ENCODE measurements around the gene ADAMTS9. TPM values are rescaled to one million over a fixed set of nuclear protein-coding genes. Genes with fewer than 3 reads are reported as not detected.

The ADAMTS9 gene
- total and polyA plus RNA-seq, 9 of the 15 experiments (the other 6 are each of a cell fraction or from before 2014, with no cell fraction given) = 0.05 to 0.32 (median 0.13) TPM; not detected in 2

DNA sequence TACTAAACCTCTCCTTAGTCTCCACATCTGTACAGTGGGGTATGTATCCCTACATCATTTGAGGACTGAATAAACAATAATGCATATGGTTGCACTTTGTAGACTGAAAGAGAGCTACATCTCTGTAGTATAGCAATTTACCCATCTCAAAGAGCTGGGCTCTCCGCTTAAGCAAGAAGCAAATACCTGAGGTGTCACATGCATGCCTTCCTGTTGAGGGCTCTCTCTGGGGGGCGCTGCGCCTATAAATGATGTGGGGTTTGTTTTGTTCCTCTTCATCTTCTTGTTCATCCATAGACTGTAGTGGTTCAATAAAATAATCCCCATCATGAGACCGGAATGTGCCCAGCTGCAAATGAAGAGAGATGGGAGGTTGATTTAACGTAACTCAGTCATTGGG is 6.8 kb downstream of the ADAMTS9 start:
- no peaks in the 10 kb centered on the region for H3K9me3 ChIP-seq (replicated peaks; ENCODE audit: control insufficient read depth, insufficient read depth, low read depth, low read length)
- H3K27me3 ChIP-seq (ENCODE audit: control insufficient read depth in 2 of 2, insufficient read depth in 2 of 2, low read length in 2 of 2) = peaks cover 0 to 7% of the 10 kb centered on the region in 2 experiments; a peak in 1 of 5 replicates
- ATAC-seq (no peak), DNase-seq (ENCODE audit: extremely low read depth in 1 of 4, low spot score in 3 of 4) (no peak), FAIRE-seq (no peak)
- no peaks in the 10 kb centered on the region for H3K79me2 ChIP-seq (ENCODE audit: control insufficient read depth, insufficient read depth, low read length)
- no peak for TF ChIP-seq DMBX1 (CRISPR knock-in tag; IDR thresholded peaks at IDR 0.05; ENCODE audit: borderline replicate concordance)
- TF ChIP-seq CEBPG (CRISPR knock-in tag; IDR thresholded peaks at IDR 0.05) = no peak
- no peak for TF ChIP-seq CEBPG (tag; conservative IDR thresholded peaks at IDR 0.05 in 1 of 2, IDR thresholded peaks at IDR 0.05 in 1 of 2)
- TF ChIP-seq, protein P1, sequence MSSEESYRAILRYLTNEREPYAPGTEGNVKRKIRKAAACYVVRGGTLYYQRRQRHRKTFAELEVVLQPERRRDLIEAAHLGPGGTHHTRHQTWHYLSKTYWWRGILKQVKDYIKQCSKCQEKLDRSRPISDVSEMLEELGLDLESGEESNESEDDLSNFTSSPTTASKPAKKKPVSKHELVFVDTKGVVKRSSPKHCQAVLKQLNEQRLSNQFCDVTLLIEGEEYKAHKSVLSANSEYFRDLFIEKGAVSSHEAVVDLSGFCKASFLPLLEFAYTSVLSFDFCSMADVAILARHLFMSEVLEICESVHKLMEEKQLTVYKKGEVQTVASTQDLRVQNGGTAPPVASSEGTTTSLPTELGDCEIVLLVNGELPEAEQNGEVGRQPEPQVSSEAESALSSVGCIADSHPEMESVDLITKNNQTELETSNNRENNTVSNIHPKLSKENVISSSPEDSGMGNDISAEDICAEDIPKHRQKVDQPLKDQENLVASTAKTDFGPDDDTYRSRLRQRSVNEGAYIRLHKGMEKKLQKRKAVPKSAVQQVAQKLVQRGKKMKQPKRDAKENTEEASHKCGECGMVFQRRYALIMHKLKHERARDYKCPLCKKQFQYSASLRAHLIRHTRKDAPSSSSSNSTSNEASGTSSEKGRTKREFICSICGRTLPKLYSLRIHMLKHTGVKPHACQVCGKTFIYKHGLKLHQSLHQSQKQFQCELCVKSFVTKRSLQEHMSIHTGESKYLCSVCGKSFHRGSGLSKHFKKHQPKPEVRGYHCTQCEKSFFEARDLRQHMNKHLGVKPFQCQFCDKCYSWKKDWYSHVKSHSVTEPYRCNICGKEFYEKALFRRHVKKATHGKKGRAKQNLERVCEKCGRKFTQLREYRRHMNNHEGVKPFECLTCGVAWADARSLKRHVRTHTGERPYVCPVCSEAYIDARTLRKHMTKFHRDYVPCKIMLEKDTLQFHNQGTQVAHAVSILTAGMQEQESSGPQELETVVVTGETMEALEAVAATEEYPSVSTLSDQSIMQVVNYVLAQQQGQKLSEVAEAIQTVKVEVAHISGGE (CRISPR knock-in tag; IDR thresholded peaks at IDR 0.05) = peak in 1 of 3 experiments; percentile 15; a peak in 1 of 6 replicates
- H3K27ac ChIP-seq (ENCODE audit: extremely low read depth, low read depth, low read length) = no peak overlapping the region
- 5% methylated on average over 5 of the region's 5 CpGs for WGBS (ENCODE audit: insufficient coverage, low coverage, missing lambda C conversion rate)
- no peaks in the 10 kb centered on the region for H3K9me1 ChIP-seq (ENCODE audit: control insufficient read depth, insufficient read depth, low read length)
- in situ Hi-C loops (cut with MboI) = no loop called here
- H4K20me1 ChIP-seq (replicated peaks; ENCODE audit: control insufficient read depth, insufficient read depth, low read length) = no peaks in the 10 kb centered on the region
- no peak overlapping the region for H3K9ac ChIP-seq (ENCODE audit: insufficient read depth in 1 of 2, low read depth in 2 of 2, low read length in 2 of 2)
- no peak overlapping the region for H3K4me3 ChIP-seq
- no peak overlapping the region for H2AFZ ChIP-seq (ENCODE audit: low read depth, low read length)
- intact Hi-C loops (cut with micrococcal nuclease) = no loop called here
- POLR2A ChIA-PET = no interaction called here
- no peak overlapping the region for H3K4me2 ChIP-seq (ENCODE audit: insufficient read depth, low read length)
- H3K4me1 ChIP-seq (replicated peaks in 1 of 2; ENCODE audit: control insufficient read depth in 2 of 2, insufficient read depth in 2 of 2, low read length in 2 of 2) = peaks cover 0 to 5% of the 10 kb centered on the region in 2 experiments; a peak in 1 of 5 replicates
- CTCF ChIA-PET (ENCODE audit: low intra/inter-chr PET ratio) = no interaction called here
- H3K36me3 ChIP-seq (ENCODE audit: control insufficient read depth, insufficient read depth, low read length) = no peaks in the 10 kb centered on the region
- BruUV-seq (replicated peaks) = no TSS peak

Data from K562 (cell line).